OCI-LY3 (cell line): ENCODE data around the gene ATN1.
"Not testable (repeated sequence)": the region's sequence is repeated elsewhere in the genome, so short reads cannot be mapped to it uniquely, and the experiment has no call there.

Experiments
- H2AFZ ChIP-seq: fragments of 200-600, 300-600 bp; shearing (Covaris generic); 2 replicates; pipeline ENCODE4 v1.6.0; 2014; ENCODE audit warnings: antibody characterized with exemption, low read depth, low read length
- H3K27ac ChIP-seq: fragments of 200-600, 300-600 bp; sonication (generic); 2 replicates; pipeline ENCODE4 v1.5.1; 2014; ENCODE audit warnings: mild to moderate bottlenecking, low read length, moderate library complexity, mixed read lengths
- H3K27me3 ChIP-seq: fragments of 200-600, 300-600 bp; sonication (generic); 2 replicates; pipeline ENCODE4 v1.6.1; 2014; ENCODE audit warnings: low read depth, low read length, mixed read lengths
- H3K36me3 ChIP-seq: fragments of 200-600, 300-600 bp; sonication (generic); replicated peaks from 2 replicates; pipeline ENCODE3; 2014; ENCODE audit warnings: low read depth, low read length, mixed read lengths
- H3K4me1 ChIP-seq: fragments of 300-600, 200-600 bp; sonication (generic); 2 replicates; pipeline ENCODE4 v1.6.1; 2014; ENCODE audit warnings: low read length, mixed read lengths
- H3K4me2 ChIP-seq: fragments of 200-600, 300-600 bp; sonication (generic); 2 replicates; pipeline ENCODE4 v1.6.1; 2014; ENCODE audit warnings: low read length, mixed read lengths
- H3K4me3 ChIP-seq: fragments of 300-600, 200-600 bp; sonication (generic); 2 replicates; pipeline ENCODE4 v1.5.1; 2014; ENCODE audit warnings: antibody characterized with exemption, mild to moderate bottlenecking, low read length, moderate library complexity
- H3K79me2 ChIP-seq: fragments of 300-600, 200-600 bp; shearing (Covaris generic); 2 replicates; pipeline ENCODE4 v1.6.1; 2014; ENCODE audit warnings: mild to moderate bottlenecking, low read length, mixed read lengths
- H3K9ac ChIP-seq: fragments of 300-600, 200-600 bp; shearing (Covaris generic); 2 replicates; pipeline ENCODE4 v1.6.0; 2014; ENCODE audit warnings: mild to moderate bottlenecking, low read length, moderate library complexity
- H3K9me3 ChIP-seq: fragments of 200-600, 300-600 bp; shearing (Covaris generic); 2 replicates; pipeline ENCODE4 v1.6.1; 2014; ENCODE audit warnings: low read length, mixed read lengths; ENCODE audit not compliant: insufficient read depth
- H4K20me1 ChIP-seq: fragments of 200-600, 300-600 bp; sonication (generic); 2 replicates; pipeline ENCODE4 v1.6.1; 2016; ENCODE audit warnings: low read length, mixed read lengths; ENCODE audit not compliant: insufficient read depth
- CTCF ChIP-seq: fragments of 200-600, 300-600 bp; sonication (generic); IDR thresholded peaks from 2 replicates; pipeline ENCODE4 v1.5.1; 2014; ENCODE audit warnings: antibody characterized with exemption, low read length, low read depth
- EZH2phosphoT487 ChIP-seq: fragments of 200-600 bp; shearing (Covaris generic); IDR thresholded peaks from 2 replicates; pipeline ENCODE4 v1.6.1; 2018; ENCODE audit warnings: antibody characterized with exemption, mixed run types, low read depth

Gene ATN1

GRCh38 chr12:6890789-6891645, 36.7 kb upstream of the ATN1 start:
- Histone ChIP-seq H3K4me1 (peaks cover 34% of the 10 kb centered on the region), H3K27ac (peak overlapping the region; percentile 87)

GRCh38 chr12:6891646-6892001, 36.1 kb upstream of the ATN1 start:
- Histone ChIP-seq H3K27me3 (no peaks in the 10 kb centered on the region), H2AFZ (peak overlapping the region; percentile 87), H3K79me2 (no peaks in the 10 kb centered on the region), H3K4me1 (peaks cover 30% of the 10 kb centered on the region), H3K9me3 (no peaks in the 10 kb centered on the region), H3K36me3 (no peaks in the 10 kb centered on the region), H4K20me1 (no peaks in the 10 kb centered on the region), H3K4me3 (peak overlapping the region; percentile 82), H3K4me2 (peak overlapping the region; percentile 87), H3K27ac (peak overlapping the region; percentile 83), H3K9ac (peak overlapping the region; percentile 97)
- TF ChIP-seq EZH2phosphoT487 = no peak
- TF ChIP-seq CTCF = no peak

More at GRCh38 chr12:6890789-6891645, 36.7 kb upstream of the ATN1 start:
- no peaks in the 10 kb centered on the region for H4K20me1 ChIP-seq
- no peaks in the 10 kb centered on the region for H3K9me3 ChIP-seq
- H3K9ac ChIP-seq = peak overlapping the region; percentile 97
- TF ChIP-seq CTCF (peak; percentile 77), EZH2phosphoT487 (no peak)
- peak overlapping the region; percentile 82 for H3K4me3 ChIP-seq
- peak overlapping the region; percentile 87 for H2AFZ ChIP-seq
- H3K36me3 ChIP-seq = no peaks in the 10 kb centered on the region
- H3K27me3 ChIP-seq = no peaks in the 10 kb centered on the region
- no peaks in the 10 kb centered on the region for H3K79me2 ChIP-seq
- peak overlapping the region; percentile 93 for H3K4me2 ChIP-seq

- not testable (repeated sequence) for H2AFZ ChIP-seq, H3K27me3 ChIP-seq, H3K79me2 ChIP-seq, H3K9me3 ChIP-seq, H3K4me3 ChIP-seq, H3K9ac ChIP-seq, H3K4me2 ChIP-seq, H4K20me1 ChIP-seq, H3K36me3 ChIP-seq, H3K27ac ChIP-seq
- H3K4me1 ChIP-seq = peaks cover 19% of the 10 kb centered on the region
Observed at GRCh38 chr12:6892683-6893082, 35.1 kb upstream of the ATN1 start.

- Histone ChIP-seq H3K4me1 (peaks cover 13% of the 10 kb centered on the region), H3K4me2 (no peak overlapping the region), H3K36me3 (no peaks in the 10 kb centered on the region), H3K4me3 (no peak overlapping the region), H4K20me1 (no peaks in the 10 kb centered on the region), H2AFZ (no peak overlapping the region), H3K9me3 (no peaks in the 10 kb centered on the region), H3K9ac (no peak overlapping the region), H3K27me3 (no peaks in the 10 kb centered on the region), H3K79me2 (no peaks in the 10 kb centered on the region), H3K27ac (no peak overlapping the region)
- TF ChIP-seq CTCF (no peak), EZH2phosphoT487 (no peak)
Observed at GRCh38 chr12:6894321-6894720, 33.4 kb upstream of the ATN1 start.
